GM12878 (cell line): ENCODE measurements around the gene VCPKMT.

Source experiments
- CEBPB ChIP-seq, 2 experiments: fragments of 150-350 bp in 1 of 2; IDR thresholded peaks; 2 replicates each; pipeline ENCODE4 v1.6.1; 2012 to 2014; ENCODE audit warnings: low read depth in 2 of 2, low read length in 2 of 2, borderline replicate concordance in 1 of 2, inconsistent platforms in 1 of 2
- CHD4 ChIP-seq: fragments of 200-600 bp; sonication (generic); IDR thresholded peaks from 2 replicates; pipeline ENCODE4 v1.6.1; 2016; ENCODE audit warnings: mild to moderate bottlenecking
- EP300 ChIP-seq, 2 experiments: fragments of 150-350 bp in 1 of 2; IDR thresholded peaks; 2 replicates each; pipeline ENCODE4 v1.6.1; 2011 to 2012; ENCODE audit warnings: low read depth in 2 of 2, low read length in 2 of 2, borderline replicate concordance in 1 of 2, improper control_type of control experiment in 1 of 2, inconsistent platforms in 1 of 2; ENCODE audit not compliant: control insufficient read depth in 1 of 2
- EZH2 ChIP-seq: IDR thresholded peaks from 2 replicates; pipeline ENCODE4 v1.6.1; 2012; ENCODE audit warnings: low read depth, mild to moderate bottlenecking, control low read depth, inconsistent platforms, low read length, borderline replicate concordance; ENCODE audit not compliant: control insufficient read depth
- GABPA ChIP-seq: IDR thresholded peaks from 2 replicates; pipeline ENCODE4 v1.6.1; 2014; ENCODE audit warnings: antibody characterized with exemption, low read depth, mild to moderate bottlenecking, inconsistent platforms
- HDAC2 ChIP-seq: fragments of 200-600 bp; sonication (generic); IDR thresholded peaks from 2 replicates; pipeline ENCODE4 v1.6.1; 2017
- HDAC6 ChIP-seq: fragments of 200-600 bp; sonication (generic); IDR thresholded peaks from one replicate; pipeline ENCODE4 v1.8.0; 2017; ENCODE audit warnings: antibody characterized with exemption; ENCODE audit not compliant: unreplicated experiment
- KDM1A ChIP-seq: fragments of 200-600 bp; sonication (generic); IDR thresholded peaks from 2 replicates; pipeline ENCODE4 v1.6.1; 2016; ENCODE audit warnings: borderline replicate concordance
- KLF5 ChIP-seq: fragments of 450-650 bp; IDR thresholded peaks from 2 replicates; pipeline ENCODE4 v1.6.1; 2014; ENCODE audit warnings: mild to moderate bottlenecking; ENCODE audit not compliant: partially characterized antibody
- PBX3 ChIP-seq: IDR thresholded peaks from 2 replicates; pipeline ENCODE4 v1.6.1; 2011; ENCODE audit warnings: mild to moderate bottlenecking, low read depth, low read length, moderate library complexity; ENCODE audit not compliant: insufficient replicate concordance
- POLR2A ChIP-seq: IDR thresholded peaks from 2 replicates; pipeline ENCODE4 v1.6.1; 2011; ENCODE audit warnings: low read depth, mild to moderate bottlenecking, low read length
- SPI1 ChIP-seq: IDR thresholded peaks from 2 replicates; pipeline ENCODE4 v1.6.1; 2011; ENCODE audit warnings: low read depth, mild to moderate bottlenecking, low read length, moderate library complexity, borderline replicate concordance; ENCODE audit not compliant: insufficient read depth
- TF ChIP-seq, protein P1 (sequence below), 3 experiments: IDR thresholded peaks in 2 of 3; conservative IDR thresholded peaks in 1 of 3; 2 replicates each; pipeline ENCODE4 v1.5.1; 2011; ENCODE audit warnings: low read depth in 3 of 3, low read length in 3 of 3, mild to moderate bottlenecking in 3 of 3, control low read depth in 2 of 3, moderate library complexity in 2 of 3, inconsistent platforms in 1 of 3, mixed read lengths in 1 of 3; ENCODE audit not compliant: control insufficient read depth in 2 of 3, insufficient read depth in 1 of 3; ENCODE audit errors: extremely low read depth in 1 of 3
- TF ChIP-seq, protein P2 (sequence below): fragments of 450-650 bp; IDR thresholded peaks from 2 replicates; pipeline ENCODE4 v1.6.1; 2017; ENCODE audit warnings: mild to moderate bottlenecking, low read depth, inconsistent platforms; ENCODE audit not compliant: poor library complexity, severe bottlenecking

- TF ChIP-seq KLF5 (no peak), SPI1 (no peak), CEBPB (IDR thresholded peaks at IDR 0.05; ENCODE audit: borderline replicate concordance in 1 of 2, low read depth in 2 of 2, low read length in 2 of 2) (no peak), EZH2 (no peak), GABPA (no peak), HDAC6 (no peak), PBX3 (no peak), CHD4 (no peak), EP300 (IDR thresholded peaks at IDR 0.05; ENCODE audit: borderline replicate concordance in 1 of 2, control insufficient read depth in 1 of 2, low read depth in 2 of 2, low read length in 2 of 2) (no peak), KDM1A (no peak), POLR2A (no peak), HDAC2 (no peak)
- TF ChIP-seq, protein P1, sequence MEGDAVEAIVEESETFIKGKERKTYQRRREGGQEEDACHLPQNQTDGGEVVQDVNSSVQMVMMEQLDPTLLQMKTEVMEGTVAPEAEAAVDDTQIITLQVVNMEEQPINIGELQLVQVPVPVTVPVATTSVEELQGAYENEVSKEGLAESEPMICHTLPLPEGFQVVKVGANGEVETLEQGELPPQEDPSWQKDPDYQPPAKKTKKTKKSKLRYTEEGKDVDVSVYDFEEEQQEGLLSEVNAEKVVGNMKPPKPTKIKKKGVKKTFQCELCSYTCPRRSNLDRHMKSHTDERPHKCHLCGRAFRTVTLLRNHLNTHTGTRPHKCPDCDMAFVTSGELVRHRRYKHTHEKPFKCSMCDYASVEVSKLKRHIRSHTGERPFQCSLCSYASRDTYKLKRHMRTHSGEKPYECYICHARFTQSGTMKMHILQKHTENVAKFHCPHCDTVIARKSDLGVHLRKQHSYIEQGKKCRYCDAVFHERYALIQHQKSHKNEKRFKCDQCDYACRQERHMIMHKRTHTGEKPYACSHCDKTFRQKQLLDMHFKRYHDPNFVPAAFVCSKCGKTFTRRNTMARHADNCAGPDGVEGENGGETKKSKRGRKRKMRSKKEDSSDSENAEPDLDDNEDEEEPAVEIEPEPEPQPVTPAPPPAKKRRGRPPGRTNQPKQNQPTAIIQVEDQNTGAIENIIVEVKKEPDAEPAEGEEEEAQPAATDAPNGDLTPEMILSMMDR (IDR thresholded peaks at IDR 0.05 in 2 of 3, conservative IDR thresholded peaks at IDR 0.05 in 1 of 3; ENCODE audit: control insufficient read depth in 2 of 3, extremely low read depth in 1 of 3, insufficient read depth in 1 of 3, low read depth in 3 of 3, low read length in 3 of 3): no peak
- TF ChIP-seq, protein P2, sequence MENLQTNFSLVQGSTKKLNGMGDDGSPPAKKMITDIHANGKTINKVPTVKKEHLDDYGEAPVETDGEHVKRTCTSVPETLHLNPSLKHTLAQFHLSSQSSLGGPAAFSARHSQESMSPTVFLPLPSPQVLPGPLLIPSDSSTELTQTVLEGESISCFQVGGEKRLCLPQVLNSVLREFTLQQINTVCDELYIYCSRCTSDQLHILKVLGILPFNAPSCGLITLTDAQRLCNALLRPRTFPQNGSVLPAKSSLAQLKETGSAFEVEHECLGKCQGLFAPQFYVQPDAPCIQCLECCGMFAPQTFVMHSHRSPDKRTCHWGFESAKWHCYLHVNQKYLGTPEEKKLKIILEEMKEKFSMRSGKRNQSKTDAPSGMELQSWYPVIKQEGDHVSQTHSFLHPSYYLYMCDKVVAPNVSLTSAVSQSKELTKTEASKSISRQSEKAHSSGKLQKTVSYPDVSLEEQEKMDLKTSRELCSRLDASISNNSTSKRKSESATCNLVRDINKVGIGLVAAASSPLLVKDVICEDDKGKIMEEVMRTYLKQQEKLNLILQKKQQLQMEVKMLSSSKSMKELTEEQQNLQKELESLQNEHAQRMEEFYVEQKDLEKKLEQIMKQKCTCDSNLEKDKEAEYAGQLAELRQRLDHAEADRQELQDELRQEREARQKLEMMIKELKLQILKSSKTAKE: no peak
Observed at GRCh38 chr14:50122291-50122690, 5.9 kb upstream of the VCPKMT start.
